GM18498 (cell line): ENCODE data around the gene ASB16.
"Not testable (repeated sequence)": the region's sequence is repeated elsewhere in the genome, so short reads cannot be mapped to it uniquely, and the experiment has no call there.

Experiments
- ATAC-seq: cut with Tn5 transposase; IDR thresholded peaks from one replicate; pipeline ENCODE4 v1.9.1; 2021; ENCODE audit warnings: mild to moderate bottlenecking, moderate library complexity; ENCODE audit not compliant: unreplicated experiment

ASB16 gene

DNA sequence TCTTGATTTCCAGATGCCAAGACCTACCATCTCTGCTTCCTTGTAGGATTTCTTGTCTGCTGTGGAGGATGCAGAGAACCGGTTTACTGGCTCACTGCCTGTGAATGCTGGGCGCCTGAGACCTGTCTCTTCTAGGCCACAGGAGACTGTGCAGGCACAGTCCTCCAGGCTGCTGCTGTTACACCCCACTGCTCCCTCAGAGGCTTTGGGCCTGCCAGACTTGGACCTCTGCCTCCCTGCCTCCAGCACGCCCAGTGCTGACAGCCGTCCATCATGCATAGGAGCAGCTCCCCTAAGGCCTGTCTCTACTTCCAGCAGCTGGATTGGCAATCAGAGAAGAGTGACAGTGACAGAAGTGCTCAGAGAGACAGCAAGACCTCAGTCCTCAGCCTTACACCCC lies 22.7 kb upstream of the ASB16 start:
- ATAC-seq: no peak

DNA sequence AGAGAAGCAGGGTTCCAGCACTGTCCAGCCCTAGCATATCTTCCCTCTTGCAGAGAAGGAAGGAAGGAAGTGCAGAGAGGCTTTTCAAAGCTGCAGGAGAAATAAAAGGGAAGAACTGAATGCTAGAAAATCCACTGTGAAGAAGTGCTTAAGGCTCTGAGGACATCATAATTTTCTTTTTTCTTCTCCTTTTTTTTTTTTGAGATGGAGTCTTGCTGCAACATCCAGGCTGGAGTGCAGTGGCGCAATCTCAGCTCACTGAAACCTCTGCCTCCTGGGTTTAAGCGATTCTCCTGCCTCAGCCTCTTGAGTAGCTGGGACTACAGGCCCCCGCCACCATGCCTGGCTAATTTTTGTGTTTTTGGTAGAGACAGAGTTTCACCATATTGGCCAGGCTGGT lies 21.4 kb upstream of the ASB16 start:
- not testable (repeated sequence) for ATAC-seq

DNA sequence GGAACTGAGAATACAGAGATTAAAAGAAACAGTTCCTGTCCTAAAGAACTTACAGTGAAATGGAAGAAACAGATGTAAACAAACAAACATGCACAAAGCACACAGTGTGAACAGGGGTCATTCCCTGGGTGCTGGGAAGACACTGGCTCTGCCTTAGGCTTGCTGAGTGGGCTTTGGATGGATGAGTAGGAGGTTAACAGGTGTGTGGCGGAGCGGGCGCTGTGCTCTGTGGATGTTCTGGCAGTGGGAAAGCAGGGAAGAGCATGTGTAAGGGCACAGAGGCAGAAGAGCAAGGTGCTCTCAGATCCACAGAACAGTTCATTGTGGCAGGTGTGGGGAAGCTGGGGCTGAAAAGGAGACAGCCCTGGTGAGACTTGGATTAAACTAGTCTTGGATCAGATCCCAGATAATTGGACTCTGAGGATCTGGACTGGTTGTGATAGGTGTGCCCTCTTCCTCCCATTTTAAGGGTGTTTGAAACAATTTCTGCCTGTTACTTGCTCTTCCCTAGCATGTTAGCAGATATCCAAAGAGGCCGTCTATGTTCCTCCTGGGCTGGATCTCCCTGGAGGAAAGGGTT lies 20.7 kb upstream of the ASB16 start:
- ATAC-seq: no peak

DNA sequence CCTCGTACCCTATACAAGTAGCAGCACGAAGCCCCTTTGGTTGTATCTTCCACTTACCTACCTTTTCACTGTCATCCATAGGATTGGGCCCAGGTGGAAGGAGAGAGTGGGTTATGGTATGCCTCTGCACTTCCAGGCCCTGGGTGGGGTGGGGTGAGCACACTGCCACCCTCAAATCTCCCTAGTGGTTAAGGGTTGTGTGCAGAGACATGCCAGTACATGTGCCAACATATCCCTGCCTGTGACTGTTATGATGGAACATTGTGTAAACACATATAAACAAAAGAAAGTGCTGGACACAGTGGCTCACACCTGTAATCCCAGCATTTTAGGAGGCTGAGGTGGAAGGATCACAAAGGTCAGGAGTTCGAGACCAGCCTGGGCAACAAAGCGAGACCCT lies 17.6 kb upstream of the ASB16 start:
- ATAC-seq: no peak

DNA sequence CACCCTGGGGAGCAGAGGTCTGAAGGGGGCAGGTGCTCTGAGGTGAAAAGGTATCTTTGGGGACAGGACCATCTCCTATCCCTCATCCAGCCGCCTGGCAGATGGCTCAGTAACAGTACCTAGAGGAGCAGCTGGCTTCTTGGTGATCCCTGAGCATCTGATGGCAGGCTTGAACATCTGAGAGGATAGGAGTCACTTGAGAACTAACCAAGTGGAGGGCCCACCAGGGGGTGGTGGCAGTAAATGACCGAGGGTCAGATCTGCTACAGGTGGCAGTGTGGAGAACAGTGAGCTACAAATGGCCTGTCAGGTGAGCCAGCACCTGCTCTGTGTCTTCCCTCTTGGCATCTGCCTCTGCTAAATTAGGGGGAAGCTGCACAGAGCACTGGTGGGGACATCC lies 15.0 kb upstream of the ASB16 start:
- no peak for ATAC-seq

DNA sequence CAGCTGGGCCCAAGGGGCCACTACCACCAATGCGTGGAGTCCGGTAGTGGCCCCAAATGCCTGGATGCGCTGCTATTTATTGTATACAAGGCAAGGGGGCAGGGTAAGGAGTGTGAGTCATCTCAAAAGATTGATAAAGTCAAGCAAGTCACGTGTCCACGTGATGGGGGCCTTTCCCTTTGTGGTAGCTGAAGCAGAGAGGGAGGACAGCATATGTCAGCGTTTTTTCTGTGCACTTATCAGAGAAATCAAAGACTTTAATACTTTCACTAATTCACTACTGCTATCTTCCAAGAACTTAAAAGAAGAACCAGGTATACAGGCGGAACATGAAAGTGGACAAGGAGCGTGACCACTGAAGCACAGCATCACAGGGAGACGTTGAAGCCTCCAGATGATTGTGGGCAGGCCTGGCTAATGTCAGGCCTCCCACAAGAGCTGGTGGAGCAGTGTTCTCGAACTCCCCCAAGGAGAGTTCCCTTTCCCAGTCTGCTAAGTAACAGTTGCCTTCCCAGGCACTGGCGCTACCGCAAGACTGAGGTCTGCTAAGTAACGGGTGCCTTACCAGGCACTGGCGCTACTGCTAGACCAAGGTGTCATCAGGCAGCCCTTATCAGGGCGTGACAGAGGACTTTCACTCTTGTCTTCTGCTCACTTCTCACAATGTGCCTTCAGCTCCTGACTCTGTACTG lies 10.8 kb upstream of the ASB16 start:
- no peak for ATAC-seq

DNA sequence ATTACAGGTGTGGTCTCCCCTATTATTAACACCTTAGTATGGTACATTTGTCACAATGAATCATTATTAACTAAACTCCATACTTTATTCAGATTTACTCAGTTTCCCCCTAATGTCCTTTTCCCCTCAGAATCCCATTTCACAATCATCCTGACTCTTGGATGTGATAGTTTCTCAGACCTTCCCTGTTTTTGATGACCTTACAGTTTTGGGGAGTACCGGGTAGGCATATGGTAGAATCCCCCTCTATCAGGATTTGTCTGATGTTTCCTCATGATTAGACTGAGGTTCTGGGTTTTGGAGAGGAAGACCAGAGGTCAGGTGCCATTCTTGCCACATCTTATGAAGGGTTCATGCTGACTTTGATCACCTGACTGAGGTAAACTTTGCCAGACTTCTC lies 6.0 kb upstream of the ASB16 start:
- no peak for ATAC-seq

DNA sequence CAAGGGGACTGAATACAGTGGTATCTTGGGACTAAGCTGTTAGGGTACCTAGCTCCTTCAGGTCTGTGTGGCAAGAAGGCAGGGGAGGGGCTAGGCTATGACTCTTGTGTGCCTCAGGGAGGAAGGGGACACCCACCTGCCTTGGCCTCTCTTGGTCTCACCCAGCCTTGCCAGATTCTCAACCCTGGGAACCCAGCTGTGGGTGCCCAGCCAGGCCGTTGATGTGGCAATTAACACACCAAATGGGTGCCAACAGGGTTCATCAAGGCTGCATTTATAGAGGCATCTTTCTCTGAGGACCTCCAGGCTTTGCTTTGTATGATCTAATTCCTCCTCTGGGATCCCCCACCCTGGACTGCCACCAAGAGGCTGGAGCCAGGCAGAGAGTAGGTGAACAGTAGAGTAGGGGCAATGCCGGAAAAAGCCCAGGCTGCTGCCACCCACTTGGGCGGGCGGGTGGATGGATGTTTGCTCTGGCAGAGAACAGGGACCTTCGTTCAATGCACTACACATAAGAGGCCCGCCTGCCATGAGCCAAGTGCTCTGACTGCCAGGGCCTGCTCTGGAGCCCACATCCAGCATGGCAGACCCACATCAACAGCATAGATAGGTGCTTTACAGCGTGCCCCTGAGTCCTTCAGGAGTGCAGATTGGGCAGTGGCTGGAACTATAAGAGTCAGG lies 3.2 kb upstream of the ASB16 start:
- ATAC-seq: no peak

DNA sequence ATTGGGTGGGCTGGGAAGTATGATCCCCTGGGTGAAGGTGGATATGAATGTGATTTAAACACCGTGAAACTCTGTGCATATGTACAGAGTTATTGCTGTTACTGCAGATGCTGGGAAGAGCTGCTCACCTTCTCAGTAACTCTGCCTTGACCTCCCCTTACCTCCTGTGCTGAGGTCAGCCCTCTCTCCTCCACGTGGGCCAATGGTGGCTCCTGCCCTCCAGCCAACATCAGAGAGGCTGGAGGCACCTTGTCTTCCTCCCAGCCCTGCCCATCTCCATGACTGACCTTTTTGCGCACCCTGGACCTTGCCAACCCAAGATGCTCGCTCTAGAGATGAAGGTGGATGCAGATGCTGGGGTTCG lies 387 bp upstream of the ASB16 start:
- no peak for ATAC-seq

DNA sequence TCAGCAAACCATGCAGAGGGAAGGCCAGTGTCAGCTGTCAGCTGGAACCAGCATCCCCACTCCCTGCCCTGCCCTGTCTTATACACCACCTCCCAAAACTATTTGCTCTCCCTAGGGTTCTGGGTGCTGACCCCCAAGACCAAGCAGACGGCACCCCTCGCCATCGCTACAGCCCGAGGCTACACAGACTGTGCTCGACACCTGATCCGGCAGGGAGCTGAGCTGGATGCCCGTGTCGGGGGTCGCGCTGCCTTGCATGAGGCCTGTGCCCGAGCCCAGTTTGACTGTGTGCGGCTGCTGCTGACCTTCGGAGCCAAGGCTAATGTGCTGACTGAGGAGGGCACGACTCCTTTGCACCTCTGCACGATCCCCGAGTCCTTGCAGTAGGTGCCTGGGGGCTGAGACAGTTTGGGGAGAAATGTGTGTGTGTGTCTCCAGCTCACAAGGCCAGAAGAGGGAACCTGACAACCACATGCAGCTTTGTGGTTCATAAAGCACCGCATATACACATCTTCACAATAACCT lies 1.5 kb downstream of the ASB16 start:
- no peak for ATAC-seq

DNA sequence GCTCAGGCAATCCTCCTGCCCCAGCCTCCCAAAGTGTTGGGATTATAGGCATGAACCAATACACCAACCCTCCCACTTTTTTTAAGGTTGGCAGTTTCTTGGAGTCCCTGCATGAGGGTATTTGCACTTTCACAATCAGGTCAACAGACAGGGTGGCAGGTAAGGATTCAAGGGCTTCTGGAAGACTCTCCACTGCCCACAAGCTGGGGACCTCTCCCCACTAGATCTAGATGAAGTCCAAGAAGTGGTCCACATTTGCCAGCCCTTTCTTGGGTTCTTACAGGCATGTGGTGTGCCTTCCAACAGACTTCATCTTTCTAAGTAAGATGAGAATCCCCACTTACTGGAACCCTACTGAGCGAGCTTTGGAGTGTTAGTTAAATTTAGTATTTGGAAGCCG lies 3.9 kb downstream of the ASB16 start:
- no peak for ATAC-seq

DNA sequence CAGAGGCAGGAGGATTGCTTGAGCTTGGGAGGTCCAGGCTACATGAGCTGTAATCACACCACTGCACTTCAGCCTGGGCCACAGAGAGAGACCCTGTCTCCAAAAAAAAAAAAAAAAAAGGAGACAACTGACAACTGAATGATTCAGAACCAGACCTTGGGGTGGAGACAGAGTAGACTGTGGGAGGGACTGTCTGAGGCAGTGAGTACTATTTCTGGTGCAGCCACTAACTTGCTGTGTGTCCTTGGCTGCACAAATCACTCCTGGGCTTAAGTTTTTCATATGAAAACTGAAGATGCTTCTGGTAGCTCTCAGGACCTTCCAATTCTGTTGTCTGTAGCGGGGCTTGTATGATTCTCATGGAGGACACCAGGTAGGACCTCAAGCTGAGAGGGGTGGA lies 5.8 kb downstream of the ASB16 start:
- no peak for ATAC-seq

DNA sequence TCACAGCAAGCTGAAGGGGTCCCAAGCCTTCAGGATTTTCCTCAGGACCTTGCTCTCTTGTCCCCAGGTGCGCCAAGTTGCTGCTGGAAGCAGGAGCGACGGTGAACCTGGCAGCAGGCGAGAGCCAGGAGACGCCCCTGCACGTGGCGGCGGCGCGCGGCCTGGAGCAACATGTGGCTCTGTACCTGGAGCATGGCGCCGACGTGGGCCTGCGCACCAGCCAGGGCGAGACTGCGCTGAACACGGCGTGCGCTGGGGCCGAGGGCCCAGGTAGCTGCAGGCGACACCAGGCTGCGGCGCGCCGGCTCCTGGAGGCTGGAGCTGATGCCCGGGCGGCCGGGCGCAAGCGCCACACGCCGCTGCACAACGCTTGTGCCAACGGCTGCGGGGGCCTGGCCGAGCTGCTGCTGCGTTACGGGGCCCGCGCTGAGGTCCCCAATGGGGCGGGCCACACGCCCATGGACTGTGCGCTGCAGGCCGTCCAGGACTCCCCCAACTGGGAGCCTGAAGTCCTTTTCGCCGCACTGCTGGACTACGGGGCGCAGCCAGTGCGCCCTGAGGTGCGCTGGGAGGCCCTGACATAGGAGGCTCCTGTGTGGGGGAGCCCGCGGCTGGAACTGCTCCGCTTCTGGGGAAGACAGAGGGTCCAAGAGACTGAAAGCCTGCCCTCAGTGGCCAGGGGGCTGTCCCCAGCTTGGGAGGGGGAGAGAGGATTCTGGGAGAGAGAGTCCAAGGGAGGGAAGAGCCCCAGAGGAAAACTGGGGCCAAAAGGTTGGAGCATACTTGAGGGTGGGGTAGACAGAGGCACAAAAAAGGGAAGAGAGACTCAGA lies 6.4 kb downstream of the ASB16 start:
- no peak for ATAC-seq

DNA sequence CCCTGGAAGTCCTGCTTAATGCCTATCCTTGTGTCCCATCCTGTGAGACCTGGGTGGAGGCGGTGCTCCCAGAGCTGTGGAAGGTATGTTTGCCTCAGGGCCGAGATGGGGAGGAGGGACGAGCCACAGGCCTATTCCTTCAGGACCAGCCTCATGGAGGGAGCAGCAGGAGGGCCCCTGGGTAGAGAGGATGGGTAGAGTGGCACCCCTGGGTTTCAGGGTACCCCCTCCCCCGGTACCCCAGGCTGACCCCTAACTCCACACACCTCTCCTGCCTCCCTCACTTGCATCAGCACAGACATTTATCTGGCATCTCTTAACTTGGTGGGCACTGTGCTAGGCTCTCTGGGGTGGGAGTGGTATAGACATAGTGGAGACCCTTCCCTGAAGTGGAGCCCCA lies 7.1 kb downstream of the ASB16 start:
- no peak for ATAC-seq

DNA sequence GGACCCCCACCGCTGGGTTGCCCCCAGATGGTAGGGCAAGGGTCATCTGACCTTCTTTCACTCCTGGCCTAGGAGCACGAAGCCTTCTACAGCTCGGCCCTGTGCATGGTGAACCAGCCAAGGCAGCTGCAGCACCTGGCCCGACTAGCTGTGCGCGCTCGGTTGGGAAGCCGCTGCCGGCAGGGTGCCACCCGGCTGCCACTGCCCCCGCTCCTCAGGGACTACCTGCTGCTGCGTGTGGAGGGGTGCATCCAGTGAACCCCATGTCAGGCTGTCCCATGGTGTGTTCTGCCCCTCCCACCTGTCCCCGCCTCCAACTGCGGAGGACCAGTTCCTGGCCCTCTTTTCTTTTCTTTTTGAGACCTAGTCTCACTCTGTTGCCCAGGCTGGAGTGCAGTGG lies 7.6 kb downstream of the ASB16 start:
- ATAC-seq: no peak

DNA sequence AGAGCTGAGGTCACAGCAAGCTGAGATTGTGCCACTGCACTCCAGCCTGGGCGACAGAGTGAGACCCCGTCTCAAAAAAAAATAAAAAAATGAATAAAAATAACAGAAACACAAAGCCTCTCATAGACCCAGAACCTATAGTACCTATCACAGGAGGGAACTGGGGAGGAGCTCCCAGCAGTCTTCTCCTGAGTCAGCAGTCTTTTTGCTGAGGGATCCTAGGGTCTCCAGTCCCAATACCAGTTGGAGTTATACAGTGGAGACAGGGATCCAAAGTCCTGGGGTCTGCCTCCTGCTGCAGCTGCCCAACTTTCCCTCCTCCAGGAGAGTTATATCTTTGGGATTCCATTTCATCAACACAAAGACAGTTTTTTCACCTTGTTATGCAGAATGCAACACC lies 12.5 kb downstream of the ASB16 start:
- ATAC-seq: no peak

DNA sequence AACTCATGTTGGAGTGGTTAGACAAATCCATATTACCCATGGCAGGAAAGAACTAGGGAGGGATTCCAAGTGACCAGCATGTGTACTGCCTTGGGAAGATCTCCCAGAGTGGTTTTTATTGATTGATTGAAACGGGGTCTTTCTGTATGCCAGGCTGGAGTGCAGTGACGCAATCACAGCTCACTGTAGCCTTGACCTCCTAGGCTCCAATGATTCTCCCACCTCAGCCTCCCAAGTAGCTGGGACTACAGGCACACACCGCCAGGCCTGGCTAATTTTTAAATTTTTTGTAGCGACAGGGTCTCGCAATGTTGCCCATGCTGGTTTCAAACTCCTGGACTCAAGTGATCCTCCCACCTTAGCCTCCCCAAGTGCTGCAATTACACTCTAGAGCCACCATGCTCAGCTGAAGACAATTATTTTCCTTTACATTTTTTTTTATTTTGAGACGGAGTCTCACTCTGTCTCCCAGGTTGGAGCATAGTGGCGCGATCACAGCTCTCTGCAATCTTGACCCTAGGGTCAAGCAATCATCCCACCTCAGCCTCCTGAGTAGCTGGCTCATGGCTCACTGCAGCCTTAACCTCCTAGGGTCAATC lies 13.8 kb downstream of the ASB16 start:
- no peak for ATAC-seq

DNA sequence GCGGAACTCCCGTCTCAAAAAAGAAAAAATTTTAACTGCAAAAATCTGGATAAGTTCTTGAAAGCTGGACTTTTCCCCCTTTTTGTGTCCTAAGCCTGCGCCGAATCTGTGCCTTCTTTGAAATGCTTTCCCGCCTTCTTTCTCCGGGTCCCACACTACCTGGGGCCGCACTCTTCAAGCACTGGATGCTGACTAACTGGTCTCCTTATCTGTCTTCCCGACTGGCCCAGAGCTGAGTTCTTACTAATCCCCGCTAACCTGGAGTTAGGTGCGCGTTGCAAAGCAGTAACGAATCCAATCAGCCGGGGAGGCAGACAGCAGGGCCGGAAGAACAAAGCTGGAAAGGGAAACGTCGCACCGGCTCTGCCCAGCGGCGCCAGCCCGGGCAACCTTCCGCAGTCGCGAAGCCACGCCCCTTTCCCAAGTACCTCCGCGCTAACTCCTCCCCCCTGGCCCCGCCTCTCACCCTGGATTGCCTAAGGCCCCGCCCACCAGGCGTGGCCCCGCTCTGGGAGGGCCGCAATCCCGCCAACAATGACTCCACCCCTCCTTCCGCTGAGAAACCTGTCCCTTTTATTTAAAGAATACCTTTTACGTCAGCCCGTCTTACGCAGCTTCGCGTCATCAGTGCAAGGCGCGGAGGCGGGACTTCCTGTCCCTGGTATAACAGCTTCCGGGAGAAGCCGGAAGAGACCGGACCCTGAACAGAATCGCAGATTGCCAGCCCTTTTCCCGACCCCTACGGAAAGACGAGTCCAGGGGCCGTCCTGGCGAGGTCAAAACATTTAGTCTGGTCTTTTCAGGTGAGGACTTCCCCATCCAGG lies 16.0 kb downstream of the ASB16 start, which contains the start of gene TMUB2:
Gene TMUB2 (plus strand): TSS at position 666 of the 824 bp plus-strand sequence. CDS start 737 bp downstream, outside the sequence.
- ATAC-seq: peak; percentile 90

DNA sequence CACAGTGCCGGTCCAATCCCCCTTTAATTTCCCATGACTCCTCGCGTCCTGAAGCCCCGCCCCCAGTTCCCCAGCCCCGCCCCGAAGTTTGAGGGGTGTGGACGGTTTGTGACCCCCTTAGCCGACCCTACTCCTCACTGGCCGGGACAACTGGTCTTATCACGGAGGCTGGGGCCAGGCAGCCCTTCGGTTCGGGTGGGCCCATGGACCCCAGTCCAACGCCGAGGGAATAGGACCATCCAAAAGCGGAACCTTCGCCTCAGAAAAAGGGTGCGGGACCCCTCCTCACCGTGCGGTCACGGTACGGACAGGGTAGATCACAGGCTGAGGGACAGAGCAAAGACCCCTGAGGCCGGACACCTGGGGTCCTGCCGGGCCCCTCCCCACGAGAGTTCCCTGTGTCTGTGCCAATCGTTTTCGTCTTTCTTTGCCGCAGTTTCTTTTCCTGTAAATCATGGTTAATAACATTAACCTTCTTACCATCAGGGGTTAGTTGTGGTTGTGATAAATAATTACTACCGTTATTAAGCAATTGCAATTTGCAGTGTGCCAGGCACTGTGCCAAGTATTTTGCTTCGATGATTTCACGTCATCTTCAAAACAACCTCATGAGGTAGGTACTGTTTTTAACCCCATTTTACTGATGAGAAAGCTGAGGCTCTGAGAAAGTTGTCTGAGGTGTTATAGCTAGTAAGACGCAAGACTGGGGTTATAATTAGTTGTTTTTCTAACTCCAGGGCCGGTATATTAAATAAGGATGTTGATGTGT lies 16.8 kb downstream of the ASB16 start:
- peak; percentile 51 for ATAC-seq
